ENCODE measurements around the gene DKK3. TPM values are rescaled to one million over a fixed set of nuclear protein-coding genes. Genes with fewer than 3 reads are reported as not detected.

DKK3 gene
- total and polyA plus RNA-seq, 2 of the 13 experiments (the other 11 are each of a cell fraction or from before 2014, with no cell fraction given), result 0.09 to 0.67 TPM

DNA sequence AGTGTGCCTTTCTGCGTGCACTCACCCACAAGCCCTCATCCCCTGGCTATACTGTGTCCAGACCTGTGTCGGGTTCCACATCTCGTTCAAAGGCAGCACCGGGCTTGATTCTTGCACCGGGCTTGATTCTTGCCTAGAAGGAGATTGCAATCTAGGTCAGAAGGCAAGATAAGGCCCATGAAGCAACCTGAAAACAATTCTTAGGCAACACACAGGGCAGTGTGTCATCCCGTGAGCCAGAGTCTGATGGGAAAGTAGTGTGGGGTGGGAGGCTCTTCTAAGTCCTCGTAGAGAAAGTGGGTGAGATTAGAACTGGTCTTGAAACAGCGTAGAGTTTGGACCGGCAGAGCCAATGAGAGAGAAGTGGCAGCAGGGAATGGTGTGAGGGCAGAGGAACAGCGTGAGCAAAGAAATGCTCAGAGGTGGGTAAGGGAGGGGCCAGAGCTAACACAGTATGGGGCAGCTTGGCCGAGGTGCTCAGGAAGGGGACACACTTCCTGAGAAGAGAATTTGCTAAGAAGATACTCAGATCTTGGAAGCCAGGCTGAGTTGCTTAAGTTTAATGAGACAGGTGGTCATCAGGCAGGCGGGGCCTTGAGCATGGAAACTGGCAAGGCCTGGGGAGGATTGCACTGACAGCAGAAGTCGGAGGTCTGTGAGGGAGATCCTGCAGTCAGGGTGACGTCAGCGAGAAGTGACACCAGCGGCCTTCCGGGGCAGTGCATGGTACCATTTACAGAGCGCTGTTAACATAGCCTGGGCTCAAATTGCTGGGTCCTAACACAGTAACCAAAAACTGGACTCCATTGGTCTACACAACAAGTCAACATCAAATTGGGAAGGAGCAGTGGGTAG is 40.7 kb upstream of the DKK3 start:
- no peak overlapping the region for H3K27ac ChIP-seq (ENCODE audit: extremely low read length, insufficient read depth, low read length)
- H3K27me3 ChIP-seq (ENCODE audit: control insufficient read depth in 1 of 2, insufficient read depth in 2 of 2, low read length in 2 of 2), result no peaks in the 10 kb centered on the region; a peak in 1 of 5 replicates
- intact Hi-C loops (cut with micrococcal nuclease; ENCODE audit: unreplicated experiment), result loop anchor here (5.0 kb wide), 1 partner anchor 38 kb away; no protein-coding TSS in a partner anchor
- ChIA-PET POLR2A (no interaction called here), CTCF (ENCODE audit: low intra/inter-chr PET ratio, low total read pairs) (interaction anchor here (4.4 kb wide), 1 partner anchor 187 kb away, joined by 57 read pairs; no protein-coding TSS in a partner anchor)
- H3K36me3 ChIP-seq (replicated peaks in 1 of 2; ENCODE audit: control insufficient read depth in 1 of 2, insufficient read depth in 2 of 2, low read length in 2 of 2), result no peaks in the 10 kb centered on the region
- peaks cover 54% of the 10 kb centered on the region for H3K4me1 ChIP-seq (ENCODE audit: insufficient read depth, low read length)
- no peak overlapping the region for H3K4me2 ChIP-seq (ENCODE audit: low read depth, low read length)
- no peak overlapping the region for H3K9ac ChIP-seq (ENCODE audit: insufficient read depth, low read depth, low read length)
- no peaks in the 10 kb centered on the region for H3K9me3 ChIP-seq (ENCODE audit: low read length)
- ATAC-seq (no peak), DNase-seq (ENCODE audit: low spot score) (no peak), FAIRE-seq (no peak)
- no peak overlapping the region for H2AFZ ChIP-seq (ENCODE audit: low read length)
- no peaks in the 10 kb centered on the region for H3K79me2 ChIP-seq (ENCODE audit: insufficient read depth, low read length)
- TF ChIP-seq BCL6 (CRISPR knock-in tag; IDR thresholded peaks at IDR 0.05), result no peak
- TF ChIP-seq TCF7L2 (IDR thresholded peaks at IDR 0.05; ENCODE audit: low read depth, low read length), result no peak
- TF ChIP-seq CREB1 (IDR thresholded peaks at IDR 0.05), result peak; percentile 73
- no peak for TF ChIP-seq CREB1 (CRISPR knock-in tag; IDR thresholded peaks at IDR 0.05)
- WGBS (ENCODE audit: low lambda C conversion rate), result 65% methylated on average over 18 of the region's 18 CpGs
- in situ Hi-C loops (cut with HindIII; ENCODE audit: extremely low pct_ligation_motif_present, low pct_unique_long_range_greater_than_20kb), result loop anchor here (5.0 to 10.0 kb wide), 4 partner anchors 117 to 254 kb away; no protein-coding TSS in a partner anchor
- H4K20me1 ChIP-seq (ENCODE audit: insufficient read depth, low read length), result no peaks in the 10 kb centered on the region
- no peak overlapping the region for H3K4me3 ChIP-seq (replicated peaks in 1 of 3; ENCODE audit: insufficient read depth in 1 of 3, low read depth in 2 of 3, low read length in 3 of 3)
- BruUV-seq (replicated peaks), result no TSS peak

- Histone ChIP-seq H3K4me3 (replicated peaks in 1 of 3; ENCODE audit: insufficient read depth in 1 of 3, low read depth in 2 of 3, low read length in 3 of 3) (no peak overlapping the region), H3K27ac (ENCODE audit: extremely low read length, insufficient read depth, low read length) (no peak overlapping the region), H3K36me3 (replicated peaks in 1 of 2; ENCODE audit: control insufficient read depth in 1 of 2, insufficient read depth in 2 of 2, low read length in 2 of 2) (no peaks in the 10 kb centered on the region), H3K4me1 (ENCODE audit: insufficient read depth, low read length) (peaks cover 41% of the 10 kb centered on the region), H3K79me2 (ENCODE audit: insufficient read depth, low read length) (no peaks in the 10 kb centered on the region), H4K20me1 (ENCODE audit: insufficient read depth, low read length) (no peaks in the 10 kb centered on the region), H3K27me3 (ENCODE audit: control insufficient read depth in 1 of 2, insufficient read depth in 2 of 2, low read length in 2 of 2) (no peaks in the 10 kb centered on the region; a peak in 1 of 5 replicates), H2AFZ (ENCODE audit: low read length) (no peak overlapping the region), H3K9ac (ENCODE audit: insufficient read depth, low read depth, low read length) (no peak overlapping the region), H3K4me2 (ENCODE audit: low read depth, low read length) (no peak overlapping the region), H3K9me3 (ENCODE audit: low read length) (no peaks in the 10 kb centered on the region)
- BruUV-seq (replicated peaks), result no TSS peak
- TF ChIP-seq FOXK2 (IDR thresholded peaks at IDR 0.05) (no peak), HIVEP1 (CRISPR knock-in tag; IDR thresholded peaks at IDR 0.05) (no peak), PHF8 (CRISPR knock-in tag; IDR thresholded peaks at IDR 0.05) (no peak), ZNF713 (CRISPR knock-in tag; IDR thresholded peaks at IDR 0.05) (no peak), THAP7 (CRISPR knock-in tag; IDR thresholded peaks at IDR 0.05) (no peak), NCOA5 (CRISPR knock-in tag; IDR thresholded peaks at IDR 0.05) (no peak), MEIS1 (CRISPR knock-in tag; IDR thresholded peaks at IDR 0.05; ENCODE audit: borderline replicate concordance) (no peak), ZNF160 (CRISPR knock-in tag; IDR thresholded peaks at IDR 0.05) (no peak), ZNF251 (CRISPR knock-in tag; IDR thresholded peaks at IDR 0.05) (no peak)
- TF ChIP-seq, protein P1, sequence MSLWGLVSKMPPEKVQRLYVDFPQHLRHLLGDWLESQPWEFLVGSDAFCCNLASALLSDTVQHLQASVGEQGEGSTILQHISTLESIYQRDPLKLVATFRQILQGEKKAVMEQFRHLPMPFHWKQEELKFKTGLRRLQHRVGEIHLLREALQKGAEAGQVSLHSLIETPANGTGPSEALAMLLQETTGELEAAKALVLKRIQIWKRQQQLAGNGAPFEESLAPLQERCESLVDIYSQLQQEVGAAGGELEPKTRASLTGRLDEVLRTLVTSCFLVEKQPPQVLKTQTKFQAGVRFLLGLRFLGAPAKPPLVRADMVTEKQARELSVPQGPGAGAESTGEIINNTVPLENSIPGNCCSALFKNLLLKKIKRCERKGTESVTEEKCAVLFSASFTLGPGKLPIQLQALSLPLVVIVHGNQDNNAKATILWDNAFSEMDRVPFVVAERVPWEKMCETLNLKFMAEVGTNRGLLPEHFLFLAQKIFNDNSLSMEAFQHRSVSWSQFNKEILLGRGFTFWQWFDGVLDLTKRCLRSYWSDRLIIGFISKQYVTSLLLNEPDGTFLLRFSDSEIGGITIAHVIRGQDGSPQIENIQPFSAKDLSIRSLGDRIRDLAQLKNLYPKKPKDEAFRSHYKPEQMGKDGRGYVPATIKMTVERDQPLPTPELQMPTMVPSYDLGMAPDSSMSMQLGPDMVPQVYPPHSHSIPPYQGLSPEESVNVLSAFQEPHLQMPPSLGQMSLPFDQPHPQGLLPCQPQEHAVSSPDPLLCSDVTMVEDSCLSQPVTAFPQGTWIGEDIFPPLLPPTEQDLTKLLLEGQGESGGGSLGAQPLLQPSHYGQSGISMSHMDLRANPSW (CRISPR knock-in tag; IDR thresholded peaks at IDR 0.05; ENCODE audit: borderline replicate concordance), result no peak
- WGBS (ENCODE audit: low lambda C conversion rate), result 19% methylated on average over 5 of the region's 5 CpGs
- ATAC-seq (no peak), DNase-seq (ENCODE audit: low spot score) (no peak), FAIRE-seq (no peak)
- intact Hi-C loops (cut with micrococcal nuclease; ENCODE audit: unreplicated experiment), result loop anchor here (1.0 to 5.0 kb wide), 3 partner anchors 41 to 236 kb away; no protein-coding TSS in a partner anchor
- ChIA-PET CTCF (ENCODE audit: low intra/inter-chr PET ratio, low total read pairs) (interaction anchor here (1.0 to 4.4 kb wide), 3 partner anchors 115 to 235 kb away, joined by 3 to 57 read pairs (median 52); no protein-coding TSS in a partner anchor), POLR2A (no interaction called here)
- in situ Hi-C loops (cut with HindIII; ENCODE audit: extremely low pct_ligation_motif_present, low pct_unique_long_range_greater_than_20kb), result loop anchor here (5.0 to 10.0 kb wide), 4 partner anchors 114 to 252 kb away; no protein-coding TSS in a partner anchor
Observed at GRCh38 chr11:12046636-12047236, 38.3 kb upstream of the DKK3 start.

All from HepG2 (cell line).